Progenitor cell of endocrine pancreas (in vitro differentiated cells): ENCODE data around the gene ISLR. TPM values are rescaled to one million over a fixed set of nuclear protein-coding genes. Genes with fewer than 3 reads are reported as not detected.

Experiments used
- DNase-seq: peaks from one replicate; pipeline ENCODE4 v3.0.0; 2021; ENCODE audit warnings: low spot score; ENCODE audit not compliant: unreplicated experiment
- H3K27ac Mint-ChIP-seq: 2 replicates; pipeline ENCODE4 v1.8.0; 2021; ENCODE audit warnings: mild to moderate bottlenecking, moderate library complexity, mixed read lengths
- H3K27me3 Mint-ChIP-seq: 2 replicates; pipeline ENCODE4 v1.8.0; 2021; ENCODE audit warnings: mixed read lengths
- H3K36me3 Mint-ChIP-seq: 2 replicates; pipeline ENCODE4 v1.8.0; 2022; ENCODE audit warnings: mixed read lengths; ENCODE audit not compliant: insufficient read depth
- H3K4me1 Mint-ChIP-seq: 2 replicates; pipeline ENCODE4 v1.8.0; 2021; ENCODE audit warnings: low read depth, mixed read lengths
- H3K4me3 Mint-ChIP-seq: 2 replicates; pipeline ENCODE4 v1.8.0; 2021; ENCODE audit warnings: low read depth, mild to moderate bottlenecking, moderate library complexity, mixed read lengths
- H3K9me3 Mint-ChIP-seq: 2 replicates; pipeline ENCODE4 v1.8.0; 2021; ENCODE audit warnings: low read depth, mixed read lengths
- total RNA-seq: library from RNA; stranded (reverse); gene quantifications from 2 replicates; pipeline ENCODE4 v1.2.1, GENCODE V29; 2021
- TF ChIP-seq, protein P1 (sequence below): fragments of 200-600 bp; sonication (generic); IDR thresholded peaks from one replicate; pipeline ENCODE4 v1.5.0; 2021; ENCODE audit warnings: antibody characterized with exemption, mild to moderate bottlenecking; ENCODE audit not compliant: unreplicated experiment

The ISLR gene
- total RNA-seq, 1 donor from 2014 or later = not detected

DNA sequence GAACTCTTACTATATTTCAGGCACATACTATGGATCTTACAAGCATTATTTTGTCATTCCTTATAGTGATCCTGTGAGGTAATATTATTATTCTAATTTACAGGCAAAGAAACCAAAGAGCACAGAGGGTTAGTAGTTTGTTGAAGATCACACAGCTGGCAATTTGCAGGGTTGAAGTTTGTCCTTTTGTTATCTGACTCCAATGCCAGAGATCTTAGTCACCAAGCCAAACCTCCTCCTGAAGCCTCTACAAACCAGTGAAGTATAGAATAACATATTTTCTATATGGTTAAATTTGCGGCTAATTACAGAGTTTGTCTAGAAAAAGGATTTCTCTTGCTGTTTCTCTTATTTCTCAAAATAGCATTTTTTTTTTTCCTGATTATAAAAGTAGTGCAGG, 31.9 kb upstream of the ISLR start:
- no peak for DNase-seq
- TF ChIP-seq, protein P1, sequence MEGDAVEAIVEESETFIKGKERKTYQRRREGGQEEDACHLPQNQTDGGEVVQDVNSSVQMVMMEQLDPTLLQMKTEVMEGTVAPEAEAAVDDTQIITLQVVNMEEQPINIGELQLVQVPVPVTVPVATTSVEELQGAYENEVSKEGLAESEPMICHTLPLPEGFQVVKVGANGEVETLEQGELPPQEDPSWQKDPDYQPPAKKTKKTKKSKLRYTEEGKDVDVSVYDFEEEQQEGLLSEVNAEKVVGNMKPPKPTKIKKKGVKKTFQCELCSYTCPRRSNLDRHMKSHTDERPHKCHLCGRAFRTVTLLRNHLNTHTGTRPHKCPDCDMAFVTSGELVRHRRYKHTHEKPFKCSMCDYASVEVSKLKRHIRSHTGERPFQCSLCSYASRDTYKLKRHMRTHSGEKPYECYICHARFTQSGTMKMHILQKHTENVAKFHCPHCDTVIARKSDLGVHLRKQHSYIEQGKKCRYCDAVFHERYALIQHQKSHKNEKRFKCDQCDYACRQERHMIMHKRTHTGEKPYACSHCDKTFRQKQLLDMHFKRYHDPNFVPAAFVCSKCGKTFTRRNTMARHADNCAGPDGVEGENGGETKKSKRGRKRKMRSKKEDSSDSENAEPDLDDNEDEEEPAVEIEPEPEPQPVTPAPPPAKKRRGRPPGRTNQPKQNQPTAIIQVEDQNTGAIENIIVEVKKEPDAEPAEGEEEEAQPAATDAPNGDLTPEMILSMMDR = no peak
- Mint-ChIP-seq H3K27ac (no peak overlapping the region), H3K27me3 (peaks cover 49% of the 10 kb centered on the region), H3K4me3 (no peak overlapping the region), H3K4me1 (peaks cover 16% of the 10 kb centered on the region), H3K9me3 (no peaks in the 10 kb centered on the region), H3K36me3 (no peaks in the 10 kb centered on the region)

DNA sequence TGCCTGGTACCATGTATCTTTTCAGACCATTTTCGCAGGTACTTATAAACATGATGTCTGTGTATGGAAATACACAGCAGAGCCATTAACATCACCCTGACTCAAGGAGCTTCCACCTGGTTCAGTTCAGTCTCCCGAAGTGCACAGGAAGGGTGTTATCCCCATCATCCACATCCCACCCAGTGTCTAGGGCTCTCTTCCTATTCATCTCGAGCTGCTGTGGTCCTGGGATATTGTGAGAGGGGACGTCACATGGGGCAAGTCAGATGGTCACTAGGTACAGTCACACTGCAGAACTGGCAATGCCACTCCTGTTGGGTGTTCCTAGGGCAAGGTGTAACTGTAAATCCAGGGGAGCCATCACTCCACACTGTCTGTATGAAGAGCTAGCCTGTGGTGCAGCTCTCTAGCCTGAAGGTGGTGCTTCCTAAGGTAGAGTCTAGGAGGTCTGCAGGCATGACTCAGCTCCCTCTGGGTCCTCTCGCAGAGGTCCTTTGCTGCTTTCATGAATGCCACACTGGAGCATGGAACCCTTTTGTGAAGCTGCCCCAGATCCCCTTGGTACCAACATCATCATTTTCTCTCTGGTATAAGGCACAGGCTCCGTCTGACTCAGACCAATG, 29.2 kb upstream of the ISLR start:
- DNase-seq = no peak
- TF ChIP-seq, protein P1 = no peak
- peaks cover 34% of the 10 kb centered on the region for H3K27me3 Mint-ChIP-seq
- no peak overlapping the region for H3K4me3 Mint-ChIP-seq
- no peaks in the 10 kb centered on the region for H3K9me3 Mint-ChIP-seq
- peaks cover 13% of the 10 kb centered on the region for H3K4me1 Mint-ChIP-seq
- H3K36me3 Mint-ChIP-seq = no peaks in the 10 kb centered on the region
- H3K27ac Mint-ChIP-seq = no peak overlapping the region

DNA sequence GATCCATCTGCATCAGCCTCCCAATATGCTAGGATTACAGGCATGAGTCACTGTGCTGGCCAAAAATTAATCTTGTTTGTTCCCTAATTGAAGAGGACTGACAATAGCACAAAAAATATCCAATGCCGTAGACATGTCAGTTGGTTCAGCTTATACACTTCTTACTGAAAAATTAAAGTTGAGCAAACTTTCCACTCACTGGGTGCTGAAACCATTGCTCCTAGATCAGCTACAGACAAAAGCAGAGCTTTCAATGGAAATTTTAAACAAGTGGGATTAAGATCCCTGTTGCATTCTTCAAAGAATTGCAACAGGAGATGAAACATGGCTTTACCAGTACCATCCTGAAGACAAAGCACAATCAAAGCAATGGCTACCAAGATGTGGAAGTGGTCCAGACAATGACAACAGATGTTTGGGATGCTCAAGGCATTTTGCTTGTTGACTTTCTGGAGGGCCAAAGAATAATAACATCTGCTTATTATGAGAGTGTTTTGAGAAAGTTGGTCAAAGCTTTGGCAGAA, 27.2 kb upstream of the ISLR start:
- no peak for DNase-seq
- no peak overlapping the region for H3K4me3 Mint-ChIP-seq
- H3K27me3 Mint-ChIP-seq = peaks cover 16% of the 10 kb centered on the region
- H3K27ac Mint-ChIP-seq = no peak overlapping the region
- no peaks in the 10 kb centered on the region for H3K4me1 Mint-ChIP-seq
- TF ChIP-seq, protein P1 = no peak
- no peaks in the 10 kb centered on the region for H3K36me3 Mint-ChIP-seq
- H3K9me3 Mint-ChIP-seq = no peaks in the 10 kb centered on the region

DNA sequence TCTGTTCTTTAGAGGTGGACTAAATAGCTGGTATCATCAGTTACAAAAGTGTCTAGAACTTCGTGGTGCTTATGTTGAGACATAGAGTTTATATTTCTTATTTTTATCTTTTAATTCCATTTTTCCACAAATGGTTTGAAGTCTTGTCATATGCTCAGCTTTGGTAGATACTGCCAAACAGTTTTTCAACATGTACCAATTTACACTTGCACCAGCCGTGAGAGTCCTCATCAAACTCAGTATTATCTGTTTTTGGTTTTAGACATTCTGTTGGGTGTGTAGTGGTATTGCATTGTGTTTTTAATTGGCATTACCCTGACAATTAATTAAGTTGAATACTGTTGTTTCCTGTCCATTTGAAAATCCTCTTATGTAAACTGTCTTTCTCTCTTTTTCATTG, 26.5 kb upstream of the ISLR start:
- DNase-seq = no peak
- peaks cover 16% of the 10 kb centered on the region for H3K27me3 Mint-ChIP-seq
- no peak overlapping the region for H3K27ac Mint-ChIP-seq
- H3K4me1 Mint-ChIP-seq = no peaks in the 10 kb centered on the region
- no peaks in the 10 kb centered on the region for H3K36me3 Mint-ChIP-seq
- H3K4me3 Mint-ChIP-seq = no peak overlapping the region
- H3K9me3 Mint-ChIP-seq = no peaks in the 10 kb centered on the region
- TF ChIP-seq, protein P1 = no peak

DNA sequence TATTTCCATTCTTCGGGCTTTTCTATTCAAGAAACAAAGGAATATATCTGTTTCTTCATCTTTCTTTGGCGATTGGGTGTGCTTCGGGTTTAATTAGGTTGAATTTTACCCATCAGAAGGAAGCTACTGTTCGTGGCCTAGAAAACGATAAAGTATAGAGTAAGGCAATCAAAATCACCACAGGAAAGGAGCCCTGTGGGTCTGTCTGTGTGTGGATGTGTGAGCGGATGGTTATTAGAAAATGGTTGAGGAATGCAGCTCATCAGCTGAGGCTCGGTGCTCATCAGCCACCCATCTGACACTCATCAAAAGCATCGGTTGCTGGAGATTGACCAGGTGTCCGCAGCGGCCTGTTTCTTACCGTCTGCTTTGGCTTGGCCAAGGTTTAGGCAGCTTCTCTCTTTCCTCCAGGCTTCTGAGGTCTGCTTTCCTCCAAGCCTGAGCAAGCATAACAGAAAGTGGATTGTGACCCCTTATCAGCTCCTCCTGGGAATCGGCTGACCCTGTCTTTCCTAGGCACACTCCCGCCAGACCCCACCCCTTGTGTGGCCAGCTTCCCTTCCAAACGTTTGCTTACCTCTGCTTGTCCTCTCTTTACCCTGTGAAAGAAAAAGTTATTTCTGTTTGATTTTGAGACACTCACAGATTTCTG, 17.6 kb upstream of the ISLR start:
- DNase-seq = no peak
- Mint-ChIP-seq H3K27ac (no peak overlapping the region), H3K9me3 (no peaks in the 10 kb centered on the region), H3K36me3 (no peaks in the 10 kb centered on the region), H3K4me1 (peaks cover 16% of the 10 kb centered on the region), H3K27me3 (peaks cover 11% of the 10 kb centered on the region), H3K4me3 (no peak overlapping the region)
- TF ChIP-seq, protein P1 = no peak
